Breast epithelium (tissue), 3 donors: ENCODE measurements around the gene KRT86.
A peak's percentile ranks its signal among the peaks of the same experiment; 100 is the strongest.

ENCODE experiments used
- POLR2AphosphoS5 ChIP-seq, 3 donors: sonication (generic); formaldehyde crosslinking; IDR thresholded peaks; one replicate each; pipeline ENCODE4 v1.6.1; 2017; ENCODE audit warnings: antibody characterized with exemption in 3 of 3
- TF ChIP-seq, protein P1 (sequence below), 3 donors: fragments of 450-650 bp; IDR thresholded peaks; one replicate each; pipeline ENCODE4 v1.5.1; 2016 to 2017; ENCODE audit warnings: antibody characterized with exemption in 3 of 3, mild to moderate bottlenecking in 3 of 3, moderate library complexity in 3 of 3

DNA sequence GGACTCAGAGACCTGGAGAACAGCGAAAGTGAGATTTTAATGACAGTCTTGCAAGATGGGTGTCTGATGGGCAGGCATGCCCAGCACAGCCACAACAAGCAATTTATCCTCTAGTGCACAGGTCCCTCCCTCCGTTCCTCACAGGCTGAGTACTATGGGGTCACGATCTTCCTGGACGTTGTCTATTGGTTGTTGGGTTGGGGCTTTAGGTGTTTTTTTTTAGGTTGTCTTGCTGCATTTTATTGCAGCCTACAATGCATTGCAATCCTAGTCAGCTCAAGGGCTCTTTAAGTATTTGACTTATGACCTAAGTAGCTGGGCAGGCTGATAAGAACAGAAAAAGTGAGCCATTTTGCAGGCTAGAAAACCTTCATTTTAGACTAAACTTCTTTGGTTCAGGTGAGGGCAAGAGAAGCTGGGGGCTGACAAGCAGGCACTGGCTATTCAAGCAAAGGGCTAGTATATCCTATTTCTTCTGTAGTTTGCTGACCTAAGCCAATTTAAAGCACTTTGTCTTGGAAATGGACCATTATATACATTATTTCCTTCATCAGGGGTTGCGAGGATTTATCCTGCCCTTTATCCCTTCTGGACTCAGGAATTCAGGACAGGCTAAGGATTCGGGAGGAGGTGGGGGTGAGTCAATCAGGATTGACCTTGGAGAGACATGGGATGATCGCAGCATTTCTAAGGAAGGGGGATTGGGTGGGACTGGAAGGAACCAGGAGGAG, 35.4 kb upstream of the KRT86 start:
- TF ChIP-seq, protein P1, sequence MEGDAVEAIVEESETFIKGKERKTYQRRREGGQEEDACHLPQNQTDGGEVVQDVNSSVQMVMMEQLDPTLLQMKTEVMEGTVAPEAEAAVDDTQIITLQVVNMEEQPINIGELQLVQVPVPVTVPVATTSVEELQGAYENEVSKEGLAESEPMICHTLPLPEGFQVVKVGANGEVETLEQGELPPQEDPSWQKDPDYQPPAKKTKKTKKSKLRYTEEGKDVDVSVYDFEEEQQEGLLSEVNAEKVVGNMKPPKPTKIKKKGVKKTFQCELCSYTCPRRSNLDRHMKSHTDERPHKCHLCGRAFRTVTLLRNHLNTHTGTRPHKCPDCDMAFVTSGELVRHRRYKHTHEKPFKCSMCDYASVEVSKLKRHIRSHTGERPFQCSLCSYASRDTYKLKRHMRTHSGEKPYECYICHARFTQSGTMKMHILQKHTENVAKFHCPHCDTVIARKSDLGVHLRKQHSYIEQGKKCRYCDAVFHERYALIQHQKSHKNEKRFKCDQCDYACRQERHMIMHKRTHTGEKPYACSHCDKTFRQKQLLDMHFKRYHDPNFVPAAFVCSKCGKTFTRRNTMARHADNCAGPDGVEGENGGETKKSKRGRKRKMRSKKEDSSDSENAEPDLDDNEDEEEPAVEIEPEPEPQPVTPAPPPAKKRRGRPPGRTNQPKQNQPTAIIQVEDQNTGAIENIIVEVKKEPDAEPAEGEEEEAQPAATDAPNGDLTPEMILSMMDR (IDR thresholded peaks at IDR 0.05), result no peak
- TF ChIP-seq POLR2AphosphoS5 (IDR thresholded peaks at IDR 0.05), result peak in 1 of 3 donors; percentile 2
